Neural progenitor cell (in vitro differentiated cells): ENCODE data around the gene MYBBP1A.

Experiments
- EZH2 ChIP-seq: fragments of 200-600 bp; sonication (generic); IDR thresholded peaks from 2 replicates; pipeline ENCODE4 v1.6.1; 2017; ENCODE audit warnings: antibody characterized with exemption, mild to moderate bottlenecking, moderate library complexity
- EZH2phosphoT487 ChIP-seq: fragments of 200-600 bp; sonication (generic); IDR thresholded peaks from 2 replicates; pipeline ENCODE4 v1.6.1; 2017; ENCODE audit warnings: antibody characterized with exemption
- TF ChIP-seq, protein P1 (sequence below): fragments of 200-600 bp; sonication (generic); IDR thresholded peaks from 2 replicates; pipeline ENCODE4 v1.5.1; 2017; ENCODE audit warnings: antibody characterized with exemption, mild to moderate bottlenecking

DNA sequence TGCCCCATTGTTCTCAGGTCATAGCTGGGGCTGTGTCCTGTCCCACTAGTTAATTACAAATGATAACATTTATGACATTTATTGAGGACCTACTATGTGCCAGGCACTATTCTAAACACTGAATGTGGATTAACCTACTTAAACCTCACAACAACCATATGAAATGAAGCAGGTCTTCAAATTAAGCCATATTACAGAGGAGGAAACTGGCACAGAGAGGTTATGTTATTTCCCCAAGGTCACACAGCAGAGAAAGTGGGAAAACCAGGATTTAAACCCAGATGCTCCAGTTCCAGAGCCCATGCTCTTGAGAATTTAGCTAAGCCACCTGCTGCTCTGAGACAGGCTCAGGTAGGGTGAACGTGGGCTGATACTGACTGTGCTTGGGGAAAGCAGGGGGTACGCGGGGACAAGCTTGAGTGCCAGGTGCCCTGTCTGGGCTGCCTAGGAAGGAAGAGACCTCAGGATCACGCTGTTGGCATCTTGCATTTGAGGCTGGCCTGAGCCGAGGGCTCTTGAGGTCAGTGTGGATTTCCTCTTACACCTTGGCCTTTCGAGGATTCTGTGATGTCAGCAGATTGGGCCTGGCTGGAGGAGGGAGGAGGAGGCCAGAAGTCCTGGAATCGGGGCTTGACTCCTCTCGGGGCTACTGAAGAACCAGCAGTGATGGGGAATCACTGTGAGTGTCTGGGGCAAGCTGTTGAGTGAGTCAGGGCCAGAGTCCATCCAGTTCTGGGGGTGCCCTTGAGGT lies 47.6 kb downstream of the MYBBP1A start:
- TF ChIP-seq, protein P1, sequence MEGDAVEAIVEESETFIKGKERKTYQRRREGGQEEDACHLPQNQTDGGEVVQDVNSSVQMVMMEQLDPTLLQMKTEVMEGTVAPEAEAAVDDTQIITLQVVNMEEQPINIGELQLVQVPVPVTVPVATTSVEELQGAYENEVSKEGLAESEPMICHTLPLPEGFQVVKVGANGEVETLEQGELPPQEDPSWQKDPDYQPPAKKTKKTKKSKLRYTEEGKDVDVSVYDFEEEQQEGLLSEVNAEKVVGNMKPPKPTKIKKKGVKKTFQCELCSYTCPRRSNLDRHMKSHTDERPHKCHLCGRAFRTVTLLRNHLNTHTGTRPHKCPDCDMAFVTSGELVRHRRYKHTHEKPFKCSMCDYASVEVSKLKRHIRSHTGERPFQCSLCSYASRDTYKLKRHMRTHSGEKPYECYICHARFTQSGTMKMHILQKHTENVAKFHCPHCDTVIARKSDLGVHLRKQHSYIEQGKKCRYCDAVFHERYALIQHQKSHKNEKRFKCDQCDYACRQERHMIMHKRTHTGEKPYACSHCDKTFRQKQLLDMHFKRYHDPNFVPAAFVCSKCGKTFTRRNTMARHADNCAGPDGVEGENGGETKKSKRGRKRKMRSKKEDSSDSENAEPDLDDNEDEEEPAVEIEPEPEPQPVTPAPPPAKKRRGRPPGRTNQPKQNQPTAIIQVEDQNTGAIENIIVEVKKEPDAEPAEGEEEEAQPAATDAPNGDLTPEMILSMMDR = no peak
- no peak for TF ChIP-seq EZH2
- no peak for TF ChIP-seq EZH2phosphoT487
